Parathyroid adenoma (tissue), 2 donors: ENCODE results near the gene PIK3R1.

Source experiments
- H2AFZ ChIP-seq: fragments of 300-600 bp; sonication (generic); one replicate; pipeline ENCODE4 v1.7.0; 2017; ENCODE audit warnings: antibody characterized with exemption, mild to moderate bottlenecking
- H3K27ac ChIP-seq: fragments of 300-600 bp; sonication (generic); one replicate; pipeline ENCODE4 v1.7.0; 2017
- H3K27me3 ChIP-seq: fragments of 300-600 bp; sonication (generic); one replicate; pipeline ENCODE4 v1.7.0; 2017; ENCODE audit warnings: low read length; ENCODE audit not compliant: control insufficient read depth, insufficient read depth
- H3K36me3 ChIP-seq: fragments of 300-600 bp; sonication (generic); one replicate; pipeline ENCODE4 v1.7.0; 2017; ENCODE audit warnings: low read length; ENCODE audit not compliant: control insufficient read depth, insufficient read depth
- H3K4me1 ChIP-seq: fragments of 300-600 bp; sonication (generic); one replicate; pipeline ENCODE4 v1.7.0; 2017; ENCODE audit warnings: control low read depth
- H3K4me2 ChIP-seq: fragments of 300-600 bp; sonication (generic); one replicate; pipeline ENCODE4 v1.7.0; 2017; ENCODE audit warnings: low read length
- H3K4me3 ChIP-seq: fragments of 300-600 bp; sonication (generic); one replicate; pipeline ENCODE4 v1.7.0; 2017; ENCODE audit warnings: low read depth, low read length
- H3K79me2 ChIP-seq: fragments of 300-600 bp; sonication (generic); one replicate; pipeline ENCODE4 v1.7.0; 2017; ENCODE audit warnings: control low read depth
- H3K9ac ChIP-seq: fragments of 300-600 bp; sonication (generic); one replicate; pipeline ENCODE4 v1.7.0; 2017; ENCODE audit warnings: mild to moderate bottlenecking
- H3K9me3 ChIP-seq: fragments of 300-600 bp; sonication (generic); one replicate; pipeline ENCODE4 v1.7.0; 2017; ENCODE audit warnings: low read length; ENCODE audit not compliant: control insufficient read depth
- TF ChIP-seq, protein P1 (sequence below): fragments of 300-600 bp; sonication (generic); IDR thresholded peaks from one replicate; pipeline ENCODE4 v1.7.0; 2017; ENCODE audit warnings: antibody characterized with exemption, mild to moderate bottlenecking
- donor health status: primary hyperparathyroidism.

PIK3R1 gene

DNA sequence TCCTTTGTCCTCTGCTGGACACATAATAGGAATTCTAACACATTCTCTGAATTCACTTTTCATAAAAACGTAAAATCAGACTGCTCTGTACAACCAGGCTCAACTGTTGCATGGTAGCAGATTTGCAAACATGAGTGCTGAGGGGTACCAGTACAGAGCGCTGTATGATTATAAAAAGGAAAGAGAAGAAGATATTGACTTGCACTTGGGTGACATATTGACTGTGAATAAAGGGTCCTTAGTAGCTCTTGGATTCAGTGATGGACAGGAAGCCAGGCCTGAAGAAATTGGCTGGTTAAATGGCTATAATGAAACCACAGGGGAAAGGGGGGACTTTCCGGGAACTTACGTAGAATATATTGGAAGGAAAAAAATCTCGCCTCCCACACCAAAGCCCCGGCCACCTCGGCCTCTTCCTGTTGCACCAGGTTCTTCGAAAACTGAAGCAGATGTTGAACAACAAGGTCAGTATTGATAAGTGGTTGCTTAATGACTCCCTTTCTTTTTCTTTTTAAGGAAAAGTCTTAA is 11.1 kb downstream of the PIK3R1 start:
- Histone ChIP-seq H2AFZ (no peak overlapping the region), H3K79me2 (peaks cover 73% of the 10 kb centered on the region), H3K27ac (no peak overlapping the region), H3K36me3 (no peaks in the 10 kb centered on the region), H3K9ac (no peak overlapping the region), H3K4me3 (no peak overlapping the region), H3K9me3 (no peaks in the 10 kb centered on the region), H3K4me2 (no peak overlapping the region), H3K4me1 (peaks cover 29% of the 10 kb centered on the region), H3K27me3 (no peaks in the 10 kb centered on the region)
- TF ChIP-seq, protein P1, sequence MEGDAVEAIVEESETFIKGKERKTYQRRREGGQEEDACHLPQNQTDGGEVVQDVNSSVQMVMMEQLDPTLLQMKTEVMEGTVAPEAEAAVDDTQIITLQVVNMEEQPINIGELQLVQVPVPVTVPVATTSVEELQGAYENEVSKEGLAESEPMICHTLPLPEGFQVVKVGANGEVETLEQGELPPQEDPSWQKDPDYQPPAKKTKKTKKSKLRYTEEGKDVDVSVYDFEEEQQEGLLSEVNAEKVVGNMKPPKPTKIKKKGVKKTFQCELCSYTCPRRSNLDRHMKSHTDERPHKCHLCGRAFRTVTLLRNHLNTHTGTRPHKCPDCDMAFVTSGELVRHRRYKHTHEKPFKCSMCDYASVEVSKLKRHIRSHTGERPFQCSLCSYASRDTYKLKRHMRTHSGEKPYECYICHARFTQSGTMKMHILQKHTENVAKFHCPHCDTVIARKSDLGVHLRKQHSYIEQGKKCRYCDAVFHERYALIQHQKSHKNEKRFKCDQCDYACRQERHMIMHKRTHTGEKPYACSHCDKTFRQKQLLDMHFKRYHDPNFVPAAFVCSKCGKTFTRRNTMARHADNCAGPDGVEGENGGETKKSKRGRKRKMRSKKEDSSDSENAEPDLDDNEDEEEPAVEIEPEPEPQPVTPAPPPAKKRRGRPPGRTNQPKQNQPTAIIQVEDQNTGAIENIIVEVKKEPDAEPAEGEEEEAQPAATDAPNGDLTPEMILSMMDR: no peak

GRCh38 chr5:68227532-68228160 is 12.1 kb downstream of the PIK3R1 start:
- Histone ChIP-seq H3K27ac (no peak overlapping the region), H3K4me1 (peaks cover 30% of the 10 kb centered on the region), H3K9me3 (no peaks in the 10 kb centered on the region)

GRCh38 chr5:68229416-68229815 is 13.9 kb downstream of the PIK3R1 start:
- Histone ChIP-seq H3K4me3 (no peak overlapping the region), H3K4me2 (no peak overlapping the region), H3K9me3 (no peaks in the 10 kb centered on the region), H3K36me3 (no peaks in the 10 kb centered on the region), H3K27ac (no peak overlapping the region), H3K4me1 (peaks cover 27% of the 10 kb centered on the region), H3K27me3 (no peaks in the 10 kb centered on the region), H2AFZ (no peak overlapping the region), H3K79me2 (peaks cover 58% of the 10 kb centered on the region), H3K9ac (no peak overlapping the region)
- TF ChIP-seq, protein P1: no peak

More at GRCh38 chr5:68227532-68228160, 12.1 kb downstream of the PIK3R1 start:
- no peaks in the 10 kb centered on the region for H3K36me3 ChIP-seq
- H3K4me3 ChIP-seq: no peak overlapping the region
- H3K27me3 ChIP-seq: no peaks in the 10 kb centered on the region
- TF ChIP-seq, protein P1: no peak
- no peak overlapping the region for H3K9ac ChIP-seq
- peaks cover 64% of the 10 kb centered on the region for H3K79me2 ChIP-seq
- no peak overlapping the region for H2AFZ ChIP-seq
- H3K4me2 ChIP-seq: no peak overlapping the region

DNA sequence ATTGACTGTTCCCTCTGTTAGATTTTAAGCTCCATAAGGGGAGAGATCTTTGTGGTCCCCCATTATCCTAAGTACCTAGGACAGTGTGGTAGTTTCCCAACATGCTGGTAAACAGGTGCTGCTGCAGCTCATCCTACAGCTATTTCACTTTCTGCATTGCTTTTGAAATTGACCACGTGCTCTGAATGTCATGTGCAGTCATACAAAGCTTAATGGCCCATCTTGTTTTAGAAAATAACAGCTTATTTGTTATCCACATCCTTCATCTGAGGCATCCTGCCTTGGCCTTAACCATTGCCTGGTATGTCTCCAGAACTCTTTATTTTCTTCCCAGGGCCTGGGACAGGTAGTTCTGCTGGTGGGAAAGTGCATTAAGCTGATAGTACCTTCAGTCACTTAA is 14.7 kb downstream of the PIK3R1 start:
- TF ChIP-seq, protein P1: no peak
- no peak overlapping the region for H3K9ac ChIP-seq
- no peaks in the 10 kb centered on the region for H3K27me3 ChIP-seq
- H3K4me3 ChIP-seq: no peak overlapping the region
- no peak overlapping the region for H3K4me2 ChIP-seq
- no peak overlapping the region for H3K27ac ChIP-seq
- H3K9me3 ChIP-seq: no peaks in the 10 kb centered on the region
- H3K4me1 ChIP-seq: peaks cover 21% of the 10 kb centered on the region
- H3K79me2 ChIP-seq: peaks cover 54% of the 10 kb centered on the region
- H2AFZ ChIP-seq: no peak overlapping the region
- H3K36me3 ChIP-seq: no peaks in the 10 kb centered on the region
